ENCODE measurements around the gene PVALB. TPM values are rescaled to one million over a fixed set of nuclear protein-coding genes. Genes with fewer than 3 reads are reported as not detected.

The PVALB gene
- total RNA-seq, 1 donor from 2014 or later: not detected

DNA sequence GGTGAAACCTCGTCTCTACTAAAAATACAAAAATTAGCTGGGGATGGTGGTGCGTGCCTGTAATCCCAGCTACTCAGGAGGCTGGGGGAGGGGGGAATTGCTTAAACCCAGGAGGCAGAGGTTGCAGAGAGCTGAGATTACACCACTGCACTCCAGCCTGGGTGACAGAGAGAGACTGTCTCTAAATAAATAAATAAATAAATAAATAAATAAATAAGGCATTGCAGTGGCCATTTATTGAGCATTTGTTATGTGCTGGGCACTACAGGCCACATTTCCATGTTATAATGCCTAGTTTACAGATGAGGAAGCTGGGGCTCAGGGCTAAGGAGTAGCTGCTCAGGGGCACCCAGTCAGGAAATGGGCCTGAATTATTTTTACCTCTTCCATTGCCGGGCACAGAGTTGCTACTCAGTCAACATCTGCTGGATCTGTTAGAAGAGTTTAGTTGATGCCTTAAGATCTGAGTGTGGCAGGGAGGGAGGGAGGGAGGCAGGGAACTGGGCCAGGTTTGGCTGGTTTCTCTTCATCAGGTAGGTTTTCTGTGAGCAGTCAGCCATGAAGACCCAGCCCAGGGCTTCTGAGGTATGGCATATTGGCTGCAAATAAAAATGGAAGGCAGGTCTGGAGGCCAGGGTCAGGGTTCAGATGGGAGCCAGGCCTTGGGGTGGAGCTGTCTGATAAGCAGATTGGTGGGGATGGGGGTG lies 5.6 kb downstream of the PVALB start:
- H3K27me3 Mint-ChIP-seq (ENCODE audit: low read depth): peaks cover 58% of the 10 kb centered on the region

DNA sequence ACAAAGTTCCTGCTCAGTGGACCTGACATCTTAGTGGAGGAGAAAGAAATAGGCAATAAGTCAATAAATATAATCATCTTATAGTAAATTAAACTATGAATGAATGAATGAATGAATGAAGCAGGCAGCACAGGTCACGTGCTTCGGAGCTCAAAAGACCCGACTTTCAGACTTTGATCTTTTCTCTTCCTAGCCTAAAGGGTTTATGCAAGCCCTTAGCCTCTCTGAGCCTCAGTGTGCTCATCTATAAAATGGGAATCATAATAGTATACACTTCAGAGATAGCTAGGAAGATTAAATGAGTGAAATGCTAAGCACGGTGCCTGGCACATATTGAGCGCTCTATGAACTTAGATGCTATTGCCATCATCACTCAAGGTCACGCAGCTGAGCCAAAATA lies 7.5 kb downstream of the PVALB start:
- Mint-ChIP-seq H3K9me3 (no peaks in the 10 kb centered on the region), H3K4me3 (no peak overlapping the region), H3K27ac (no peak overlapping the region), H3K4me1 (no peaks in the 10 kb centered on the region), H3K36me3 (no peaks in the 10 kb centered on the region), H3K27me3 (ENCODE audit: low read depth) (peaks cover 55% of the 10 kb centered on the region)
- TF ChIP-seq, protein P1, sequence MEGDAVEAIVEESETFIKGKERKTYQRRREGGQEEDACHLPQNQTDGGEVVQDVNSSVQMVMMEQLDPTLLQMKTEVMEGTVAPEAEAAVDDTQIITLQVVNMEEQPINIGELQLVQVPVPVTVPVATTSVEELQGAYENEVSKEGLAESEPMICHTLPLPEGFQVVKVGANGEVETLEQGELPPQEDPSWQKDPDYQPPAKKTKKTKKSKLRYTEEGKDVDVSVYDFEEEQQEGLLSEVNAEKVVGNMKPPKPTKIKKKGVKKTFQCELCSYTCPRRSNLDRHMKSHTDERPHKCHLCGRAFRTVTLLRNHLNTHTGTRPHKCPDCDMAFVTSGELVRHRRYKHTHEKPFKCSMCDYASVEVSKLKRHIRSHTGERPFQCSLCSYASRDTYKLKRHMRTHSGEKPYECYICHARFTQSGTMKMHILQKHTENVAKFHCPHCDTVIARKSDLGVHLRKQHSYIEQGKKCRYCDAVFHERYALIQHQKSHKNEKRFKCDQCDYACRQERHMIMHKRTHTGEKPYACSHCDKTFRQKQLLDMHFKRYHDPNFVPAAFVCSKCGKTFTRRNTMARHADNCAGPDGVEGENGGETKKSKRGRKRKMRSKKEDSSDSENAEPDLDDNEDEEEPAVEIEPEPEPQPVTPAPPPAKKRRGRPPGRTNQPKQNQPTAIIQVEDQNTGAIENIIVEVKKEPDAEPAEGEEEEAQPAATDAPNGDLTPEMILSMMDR (IDR thresholded peaks at IDR 0.05; ENCODE audit: unreplicated experiment): no peak
- no peak for DNase-seq (ENCODE audit: low spot score in 2 of 2, unreplicated experiment in 2 of 2)

More for the DNA sequence above, 5.6 kb downstream of the PVALB start:
- no peak for DNase-seq (ENCODE audit: low spot score in 2 of 2, unreplicated experiment in 2 of 2)
- Mint-ChIP-seq H3K36me3 (no peaks in the 10 kb centered on the region), H3K4me1 (no peaks in the 10 kb centered on the region), H3K27ac (no peak overlapping the region), H3K4me3 (no peak overlapping the region), H3K9me3 (no peaks in the 10 kb centered on the region)
- TF ChIP-seq, protein P1 (IDR thresholded peaks at IDR 0.05; ENCODE audit: unreplicated experiment): no peak

GRCh38 chr22:36808721-36809344 lies 8.0 kb downstream of the PVALB start:
- Mint-ChIP-seq H3K4me3 (no peak overlapping the region), H3K27me3 (ENCODE audit: low read depth) (peaks cover 55% of the 10 kb centered on the region), H3K27ac (no peak overlapping the region), H3K9me3 (no peaks in the 10 kb centered on the region), H3K36me3 (no peaks in the 10 kb centered on the region), H3K4me1 (no peaks in the 10 kb centered on the region)
- DNase-seq (ENCODE audit: low spot score in 2 of 2, unreplicated experiment in 2 of 2): no peak
- TF ChIP-seq, protein P1 (IDR thresholded peaks at IDR 0.05; ENCODE audit: unreplicated experiment): no peak

GRCh38 chr22:36807627-36808026 lies 9.2 kb downstream of the PVALB start:
- Mint-ChIP-seq H3K4me3 (no peak overlapping the region), H3K4me1 (no peaks in the 10 kb centered on the region), H3K36me3 (no peaks in the 10 kb centered on the region), H3K9me3 (no peaks in the 10 kb centered on the region), H3K27ac (no peak overlapping the region), H3K27me3 (ENCODE audit: low read depth) (peaks cover 53% of the 10 kb centered on the region)
- DNase-seq (ENCODE audit: low spot score in 2 of 2, unreplicated experiment in 2 of 2): no peak
- TF ChIP-seq, protein P1 (IDR thresholded peaks at IDR 0.05; ENCODE audit: unreplicated experiment): no peak

DNA sequence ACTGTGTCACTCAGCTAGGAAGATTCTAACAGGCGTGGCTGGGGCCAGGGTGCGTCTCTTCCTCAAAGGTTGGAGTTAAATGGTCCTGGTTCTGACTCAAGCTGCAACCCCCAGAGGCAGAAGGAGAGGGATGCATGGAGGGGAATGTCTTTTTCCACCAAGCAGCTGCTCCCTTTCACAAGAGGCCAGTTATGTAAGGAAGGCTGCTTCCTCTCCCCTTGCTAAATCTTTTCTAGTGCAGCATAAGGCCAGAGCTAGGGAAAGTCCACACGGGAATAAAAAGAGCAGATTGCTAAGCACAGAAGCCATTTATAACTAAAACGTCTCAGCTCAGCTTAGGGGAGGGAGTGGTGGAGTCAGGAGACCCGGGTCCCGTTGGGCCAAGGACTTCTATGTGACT lies 10.0 kb downstream of the PVALB start:
- DNase-seq (ENCODE audit: low spot score in 2 of 2, unreplicated experiment in 2 of 2): no peak
- TF ChIP-seq, protein P1 (IDR thresholded peaks at IDR 0.05; ENCODE audit: unreplicated experiment): no peak
- no peaks in the 10 kb centered on the region for H3K4me1 Mint-ChIP-seq
- no peaks in the 10 kb centered on the region for H3K9me3 Mint-ChIP-seq
- H3K36me3 Mint-ChIP-seq: no peaks in the 10 kb centered on the region
- H3K4me3 Mint-ChIP-seq: no peak overlapping the region
- H3K27me3 Mint-ChIP-seq (ENCODE audit: low read depth): peaks cover 48% of the 10 kb centered on the region
- no peak overlapping the region for H3K27ac Mint-ChIP-seq

Data from mesothelial cell of epicardium (in vitro differentiated cells).